ENCODE data around the gene SRXN1.

The SRXN1 gene

DNA sequence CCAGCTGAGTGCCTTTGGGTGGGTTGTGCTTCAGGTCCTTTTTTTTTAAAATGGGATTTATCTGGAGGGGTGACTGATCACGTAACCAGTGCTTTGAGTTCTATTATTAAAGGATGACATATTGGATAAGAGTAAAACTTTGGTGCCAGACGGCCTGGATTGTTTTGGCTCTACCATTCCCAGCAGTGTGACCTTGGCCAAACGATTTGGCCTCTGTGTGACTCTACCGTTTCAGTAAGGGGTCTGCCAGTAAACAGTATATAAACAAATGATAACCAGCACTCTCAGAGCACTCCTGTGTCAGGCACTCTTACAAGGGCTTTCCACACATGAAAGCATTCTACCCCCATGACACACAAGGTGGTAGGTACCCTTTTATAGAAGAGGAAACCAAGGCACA is 13.9 kb upstream of the SRXN1 start:
- TF ChIP-seq, protein P1, sequence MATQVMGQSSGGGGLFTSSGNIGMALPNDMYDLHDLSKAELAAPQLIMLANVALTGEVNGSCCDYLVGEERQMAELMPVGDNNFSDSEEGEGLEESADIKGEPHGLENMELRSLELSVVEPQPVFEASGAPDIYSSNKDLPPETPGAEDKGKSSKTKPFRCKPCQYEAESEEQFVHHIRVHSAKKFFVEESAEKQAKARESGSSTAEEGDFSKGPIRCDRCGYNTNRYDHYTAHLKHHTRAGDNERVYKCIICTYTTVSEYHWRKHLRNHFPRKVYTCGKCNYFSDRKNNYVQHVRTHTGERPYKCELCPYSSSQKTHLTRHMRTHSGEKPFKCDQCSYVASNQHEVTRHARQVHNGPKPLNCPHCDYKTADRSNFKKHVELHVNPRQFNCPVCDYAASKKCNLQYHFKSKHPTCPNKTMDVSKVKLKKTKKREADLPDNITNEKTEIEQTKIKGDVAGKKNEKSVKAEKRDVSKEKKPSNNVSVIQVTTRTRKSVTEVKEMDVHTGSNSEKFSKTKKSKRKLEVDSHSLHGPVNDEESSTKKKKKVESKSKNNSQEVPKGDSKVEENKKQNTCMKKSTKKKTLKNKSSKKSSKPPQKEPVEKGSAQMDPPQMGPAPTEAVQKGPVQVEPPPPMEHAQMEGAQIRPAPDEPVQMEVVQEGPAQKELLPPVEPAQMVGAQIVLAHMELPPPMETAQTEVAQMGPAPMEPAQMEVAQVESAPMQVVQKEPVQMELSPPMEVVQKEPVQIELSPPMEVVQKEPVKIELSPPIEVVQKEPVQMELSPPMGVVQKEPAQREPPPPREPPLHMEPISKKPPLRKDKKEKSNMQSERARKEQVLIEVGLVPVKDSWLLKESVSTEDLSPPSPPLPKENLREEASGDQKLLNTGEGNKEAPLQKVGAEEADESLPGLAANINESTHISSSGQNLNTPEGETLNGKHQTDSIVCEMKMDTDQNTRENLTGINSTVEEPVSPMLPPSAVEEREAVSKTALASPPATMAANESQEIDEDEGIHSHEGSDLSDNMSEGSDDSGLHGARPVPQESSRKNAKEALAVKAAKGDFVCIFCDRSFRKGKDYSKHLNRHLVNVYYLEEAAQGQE (IDR thresholded peaks at IDR 0.05; ENCODE audit: insufficient replicate concordance, low read depth), result no peak
- TF ChIP-seq GABPA (IDR thresholded peaks at IDR 0.05; ENCODE audit: low read depth) (no peak), POLR2AphosphoS5 (IDR thresholded peaks at IDR 0.05; ENCODE audit: low read depth) (no peak), SPI1 (IDR thresholded peaks at IDR 0.05; ENCODE audit: borderline replicate concordance, low read depth) (no peak)
- TF ChIP-seq, protein P2, sequence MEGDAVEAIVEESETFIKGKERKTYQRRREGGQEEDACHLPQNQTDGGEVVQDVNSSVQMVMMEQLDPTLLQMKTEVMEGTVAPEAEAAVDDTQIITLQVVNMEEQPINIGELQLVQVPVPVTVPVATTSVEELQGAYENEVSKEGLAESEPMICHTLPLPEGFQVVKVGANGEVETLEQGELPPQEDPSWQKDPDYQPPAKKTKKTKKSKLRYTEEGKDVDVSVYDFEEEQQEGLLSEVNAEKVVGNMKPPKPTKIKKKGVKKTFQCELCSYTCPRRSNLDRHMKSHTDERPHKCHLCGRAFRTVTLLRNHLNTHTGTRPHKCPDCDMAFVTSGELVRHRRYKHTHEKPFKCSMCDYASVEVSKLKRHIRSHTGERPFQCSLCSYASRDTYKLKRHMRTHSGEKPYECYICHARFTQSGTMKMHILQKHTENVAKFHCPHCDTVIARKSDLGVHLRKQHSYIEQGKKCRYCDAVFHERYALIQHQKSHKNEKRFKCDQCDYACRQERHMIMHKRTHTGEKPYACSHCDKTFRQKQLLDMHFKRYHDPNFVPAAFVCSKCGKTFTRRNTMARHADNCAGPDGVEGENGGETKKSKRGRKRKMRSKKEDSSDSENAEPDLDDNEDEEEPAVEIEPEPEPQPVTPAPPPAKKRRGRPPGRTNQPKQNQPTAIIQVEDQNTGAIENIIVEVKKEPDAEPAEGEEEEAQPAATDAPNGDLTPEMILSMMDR (IDR thresholded peaks at IDR 0.05; ENCODE audit: insufficient read depth, low read length), result no peak
- no peak overlapping the region for H3K27ac ChIP-seq (replicated peaks)

DNA sequence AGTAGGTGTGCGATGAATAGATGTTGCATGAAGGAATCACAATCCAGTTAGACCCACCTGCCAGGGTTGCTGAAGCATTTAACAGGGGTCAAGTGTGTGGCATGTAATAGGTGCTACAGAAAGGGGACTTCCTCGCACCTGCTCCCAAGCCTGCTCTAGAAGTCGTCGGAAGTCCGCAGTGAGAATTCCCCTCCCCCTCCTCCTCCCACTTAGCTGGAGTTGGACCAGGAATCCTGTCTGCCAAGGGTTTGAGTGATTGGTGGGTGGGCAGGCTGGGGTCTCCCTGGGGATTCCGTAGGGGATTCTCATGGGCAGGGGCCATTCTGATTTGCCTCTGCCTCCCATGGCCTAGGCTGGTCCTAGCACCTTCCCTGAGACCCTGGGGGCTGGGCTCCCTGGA is 12.3 kb upstream of the SRXN1 start:
- Histone ChIP-seq H3K4me3 (replicated peaks; ENCODE audit: insufficient read depth, low read length) (no peak overlapping the region), H3K27me3 (ENCODE audit: insufficient read depth, poor library complexity, severe bottlenecking) (peaks cover 26% of the 10 kb centered on the region), H3K27ac (replicated peaks) (no peak overlapping the region)
- no peak for DNase-seq (ENCODE audit: low read depth in 1 of 2, low spot score in 1 of 2)
- TF ChIP-seq, protein P1 (IDR thresholded peaks at IDR 0.05; ENCODE audit: insufficient replicate concordance, low read depth), result no peak
- TF ChIP-seq GABPA (IDR thresholded peaks at IDR 0.05; ENCODE audit: low read depth) (no peak), SPI1 (IDR thresholded peaks at IDR 0.05; ENCODE audit: borderline replicate concordance, low read depth) (no peak), POLR2AphosphoS5 (IDR thresholded peaks at IDR 0.05; ENCODE audit: low read depth) (no peak)
- TF ChIP-seq, protein P2 (IDR thresholded peaks at IDR 0.05; ENCODE audit: insufficient read depth, low read length), result no peak

More for the DNA sequence above, 13.9 kb upstream of the SRXN1 start:
- Histone ChIP-seq H3K27me3 (ENCODE audit: insufficient read depth, poor library complexity, severe bottlenecking) (peaks cover 26% of the 10 kb centered on the region), H3K4me3 (replicated peaks; ENCODE audit: insufficient read depth, low read length) (no peak overlapping the region)
- DNase-seq (ENCODE audit: low read depth in 1 of 2, low spot score in 1 of 2), result no peak

DNA sequence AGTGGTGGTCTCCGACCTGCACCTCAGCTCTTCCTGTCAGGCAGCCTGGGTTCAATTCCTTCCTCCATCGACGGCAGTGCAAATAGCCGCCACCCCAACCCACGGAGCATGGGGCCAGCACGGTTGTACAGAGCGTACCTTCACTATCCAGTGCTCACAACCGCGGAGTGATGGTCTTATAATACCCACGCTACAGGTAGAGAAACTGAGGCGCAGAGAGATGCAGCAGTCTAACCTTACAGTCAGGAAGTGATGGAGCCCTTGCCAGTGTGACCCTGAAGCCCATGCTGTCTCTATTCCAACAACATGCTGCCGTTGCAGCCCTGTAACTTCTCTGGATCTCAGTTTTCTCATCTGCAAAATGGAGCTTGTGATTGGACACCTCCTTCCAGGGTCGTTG is 11.6 kb upstream of the SRXN1 start:
- Histone ChIP-seq H3K27ac (replicated peaks) (no peak overlapping the region), H3K27me3 (ENCODE audit: insufficient read depth, poor library complexity, severe bottlenecking) (peaks cover 26% of the 10 kb centered on the region), H3K4me3 (replicated peaks; ENCODE audit: insufficient read depth, low read length) (no peak overlapping the region)
- TF ChIP-seq POLR2AphosphoS5 (IDR thresholded peaks at IDR 0.05; ENCODE audit: low read depth), result no peak
- no peak for TF ChIP-seq SPI1 (IDR thresholded peaks at IDR 0.05; ENCODE audit: borderline replicate concordance, low read depth)
- TF ChIP-seq, protein P1 (IDR thresholded peaks at IDR 0.05; ENCODE audit: insufficient replicate concordance, low read depth), result no peak
- TF ChIP-seq GABPA (IDR thresholded peaks at IDR 0.05; ENCODE audit: low read depth), result no peak
- TF ChIP-seq, protein P2 (IDR thresholded peaks at IDR 0.05; ENCODE audit: insufficient read depth, low read length), result no peak
- DNase-seq (ENCODE audit: low read depth in 1 of 2, low spot score in 1 of 2), result no peak
